ENCODE data around the gene ZNF341.

DNA sequence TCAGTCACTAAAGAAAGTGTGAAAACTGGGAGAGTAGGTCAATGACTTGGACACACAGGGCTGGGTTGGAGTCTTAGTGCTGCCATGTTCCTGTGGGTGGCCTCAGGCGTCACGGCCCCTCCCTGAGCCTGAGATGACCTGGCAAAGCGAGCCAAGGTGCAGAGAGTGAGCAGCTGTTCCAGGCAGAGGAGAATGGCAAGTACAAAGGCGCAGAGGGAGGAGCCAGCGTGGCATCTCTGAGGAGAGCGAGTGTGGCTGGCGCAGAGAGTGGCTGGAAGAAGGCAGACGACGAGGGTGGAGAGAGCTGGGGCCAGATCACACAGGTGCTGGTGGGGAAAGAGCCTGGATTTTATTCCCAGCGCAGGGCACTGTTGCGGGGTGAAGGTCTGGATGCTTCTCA is 58.8 kb downstream of the ZNF341 start:
- TF ChIP-seq SIN3A (IDR thresholded peaks at IDR 0.05; ENCODE audit: borderline replicate concordance, insufficient read depth, low read depth, low read length) (no peak), POLR2AphosphoS5 (IDR thresholded peaks at IDR 0.05; ENCODE audit: low read depth, low read length) (no peak)
